Omental fat pad (tissue), 4 donors: Measurements from ENCODE around the gene SLC30A9. TPM values are rescaled to one million over a fixed set of nuclear protein-coding genes. Genes with fewer than 3 reads are reported as not detected.

Experiments
- ATAC-seq: fragments of 150-250 bp; one replicate; pipeline ENCODE4 v1.9.1; 2016; ENCODE audit warnings: mild to moderate bottlenecking, moderate library complexity; ENCODE audit not compliant: low FRiP score
- DNase-seq: peaks from one replicate; pipeline ENCODE4 v3.0.0-alpha.2; 2019; ENCODE audit warnings: low spot score
- CTCF ChIP-seq, 3 donors: fragments of 450-650 bp; IDR thresholded peaks; one replicate each; pipeline ENCODE4 v1.5.1; 2016 to 2017; ENCODE audit warnings: antibody characterized with exemption in 3 of 3, mild to moderate bottlenecking in 3 of 3, moderate library complexity in 2 of 3
- total RNA-seq, 4 donors: library from RNA; depleted of rRNA; stranded (reverse); fragments of >200 nt; gene quantifications; one replicate each; pipeline ENCODE4 v1.1.0, GENCODE V29; 2016

SLC30A9 gene
- total RNA-seq, 4 donors from 2014 or later, result 31.6 to 38.8 (median 35.0) TPM

- no peak for TF ChIP-seq CTCF (IDR thresholded peaks at IDR 0.05)
- no peak for DNase-seq
- no peak for ATAC-seq
Observed at GRCh38 chr4:41998019-41998418, 7.7 kb downstream of the SLC30A9 start.

GRCh38 chr4:41999321-41999720 lies 9.0 kb downstream of the SLC30A9 start:
- TF ChIP-seq CTCF (IDR thresholded peaks at IDR 0.05), result no peak
- DNase-seq, result no peak
- no peak for ATAC-seq

GRCh38 chr4:42008011-42008786 lies 17.9 kb downstream of the SLC30A9 start:
- ATAC-seq (no peak), DNase-seq (no peak)
- TF ChIP-seq CTCF (IDR thresholded peaks at IDR 0.05), result no peak

- ATAC-seq (no peak), DNase-seq (no peak)
- no peak for TF ChIP-seq CTCF (IDR thresholded peaks at IDR 0.05)
Observed at GRCh38 chr4:42015438-42015837, 25.1 kb downstream of the SLC30A9 start.

GRCh38 chr4:42018451-42018850 lies 28.1 kb downstream of the SLC30A9 start:
- ATAC-seq (no peak), DNase-seq (no peak)
- no peak for TF ChIP-seq CTCF (IDR thresholded peaks at IDR 0.05)

- no peak for DNase-seq
- TF ChIP-seq CTCF (IDR thresholded peaks at IDR 0.05), result no peak
- peak; percentile 81 for ATAC-seq
Observed at GRCh38 chr4:42048394-42048793, 58.1 kb downstream of the SLC30A9 start.
